Mesothelial cell of epicardium (in vitro differentiated cells): ENCODE measurements around the gene MCF2L2. TPM values are rescaled to one million over a fixed set of nuclear protein-coding genes. Genes with fewer than 3 reads are reported as not detected.
"Not testable (repeated sequence)": the region's sequence is repeated elsewhere in the genome, so short reads cannot be mapped to it uniquely, and the experiment has no call there.

Source experiments
- DNase-seq, 2 experiments: peaks; one replicate each; pipeline ENCODE4 v3.0.0; 2021; ENCODE audit warnings: low spot score in 2 of 2; ENCODE audit not compliant: unreplicated experiment in 2 of 2
- H3K27ac Mint-ChIP-seq: 2 replicates; pipeline ENCODE4 v1.8.0; 2021; ENCODE audit warnings: mixed read lengths
- H3K27me3 Mint-ChIP-seq: 2 replicates; pipeline ENCODE4 v1.8.0; 2021; ENCODE audit warnings: low read depth, mixed read lengths
- H3K36me3 Mint-ChIP-seq: 2 replicates; pipeline ENCODE4 v1.8.0; 2021; ENCODE audit warnings: mixed read lengths
- H3K4me1 Mint-ChIP-seq: 2 replicates; pipeline ENCODE4 v1.8.0; 2021; ENCODE audit warnings: mixed read lengths
- H3K4me3 Mint-ChIP-seq: 2 replicates; pipeline ENCODE4 v1.8.0; 2021; ENCODE audit warnings: mild to moderate bottlenecking, moderate library complexity, mixed read lengths
- H3K9me3 Mint-ChIP-seq: 2 replicates; pipeline ENCODE4 v1.8.0; 2021; ENCODE audit warnings: mixed read lengths
- total RNA-seq: library from RNA; stranded (reverse); gene quantifications from 3 replicates; pipeline ENCODE4 v1.2.1, GENCODE V29; 2021
- TF ChIP-seq, protein P1 (sequence below): fragments of 200-600 bp; sonication (generic); IDR thresholded peaks from one replicate; pipeline ENCODE4 v1.5.0; 2021; ENCODE audit warnings: antibody characterized with exemption; ENCODE audit not compliant: unreplicated experiment

MCF2L2 gene
- total RNA-seq, 1 donor from 2014 or later, result 3.4 TPM

DNA sequence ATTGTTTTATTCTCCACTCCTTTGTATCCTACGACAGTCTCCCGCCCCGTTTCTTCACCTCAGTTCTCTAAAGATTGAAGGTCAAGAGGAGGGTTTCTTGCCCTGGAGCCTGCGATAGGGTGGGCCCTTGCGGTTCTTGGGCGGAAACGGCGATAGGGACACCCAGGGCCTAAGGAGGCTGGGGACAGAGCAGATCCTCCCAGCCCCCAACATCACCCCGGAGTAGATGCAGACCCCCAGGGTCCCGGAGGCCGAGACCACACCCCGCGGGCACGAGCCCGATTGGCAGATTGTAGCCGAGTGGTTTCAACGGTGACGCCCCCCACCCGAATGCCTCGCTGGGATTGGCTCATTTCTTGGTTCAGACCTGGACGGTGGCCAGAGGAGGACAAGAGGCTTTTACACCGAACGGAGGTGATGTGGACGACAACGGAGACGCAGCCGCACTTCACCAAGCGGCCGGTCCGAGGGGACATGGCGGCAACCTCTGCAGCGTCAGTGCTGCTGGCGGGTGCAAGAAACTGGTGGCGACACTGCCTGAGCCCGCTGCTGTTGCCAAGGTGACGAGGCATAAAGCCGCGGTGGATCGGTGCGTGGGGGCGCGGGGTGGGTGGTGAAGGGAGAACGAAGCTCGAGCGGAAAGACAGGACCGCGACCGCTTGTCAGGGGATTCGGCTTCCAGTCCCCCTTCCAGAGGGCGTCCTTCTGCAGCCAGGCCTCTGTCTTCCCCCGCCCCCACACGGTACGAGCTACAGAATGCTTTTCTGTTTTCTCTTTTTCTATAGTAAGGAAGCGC is 19.0 kb upstream of the MCF2L2 start:
- H3K27ac Mint-ChIP-seq, result peak overlapping the region; percentile 96
- peak overlapping the region; percentile 97 for H3K4me3 Mint-ChIP-seq
- peak; percentile 75 to 87 for DNase-seq
- TF ChIP-seq, protein P1, sequence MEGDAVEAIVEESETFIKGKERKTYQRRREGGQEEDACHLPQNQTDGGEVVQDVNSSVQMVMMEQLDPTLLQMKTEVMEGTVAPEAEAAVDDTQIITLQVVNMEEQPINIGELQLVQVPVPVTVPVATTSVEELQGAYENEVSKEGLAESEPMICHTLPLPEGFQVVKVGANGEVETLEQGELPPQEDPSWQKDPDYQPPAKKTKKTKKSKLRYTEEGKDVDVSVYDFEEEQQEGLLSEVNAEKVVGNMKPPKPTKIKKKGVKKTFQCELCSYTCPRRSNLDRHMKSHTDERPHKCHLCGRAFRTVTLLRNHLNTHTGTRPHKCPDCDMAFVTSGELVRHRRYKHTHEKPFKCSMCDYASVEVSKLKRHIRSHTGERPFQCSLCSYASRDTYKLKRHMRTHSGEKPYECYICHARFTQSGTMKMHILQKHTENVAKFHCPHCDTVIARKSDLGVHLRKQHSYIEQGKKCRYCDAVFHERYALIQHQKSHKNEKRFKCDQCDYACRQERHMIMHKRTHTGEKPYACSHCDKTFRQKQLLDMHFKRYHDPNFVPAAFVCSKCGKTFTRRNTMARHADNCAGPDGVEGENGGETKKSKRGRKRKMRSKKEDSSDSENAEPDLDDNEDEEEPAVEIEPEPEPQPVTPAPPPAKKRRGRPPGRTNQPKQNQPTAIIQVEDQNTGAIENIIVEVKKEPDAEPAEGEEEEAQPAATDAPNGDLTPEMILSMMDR, result no peak
- peaks cover 6% of the 10 kb centered on the region for H3K27me3 Mint-ChIP-seq
- peaks cover 22% of the 10 kb centered on the region for H3K4me1 Mint-ChIP-seq
- peaks cover 22% of the 10 kb centered on the region for H3K9me3 Mint-ChIP-seq
- H3K36me3 Mint-ChIP-seq, result peaks cover 17% of the 10 kb centered on the region

DNA sequence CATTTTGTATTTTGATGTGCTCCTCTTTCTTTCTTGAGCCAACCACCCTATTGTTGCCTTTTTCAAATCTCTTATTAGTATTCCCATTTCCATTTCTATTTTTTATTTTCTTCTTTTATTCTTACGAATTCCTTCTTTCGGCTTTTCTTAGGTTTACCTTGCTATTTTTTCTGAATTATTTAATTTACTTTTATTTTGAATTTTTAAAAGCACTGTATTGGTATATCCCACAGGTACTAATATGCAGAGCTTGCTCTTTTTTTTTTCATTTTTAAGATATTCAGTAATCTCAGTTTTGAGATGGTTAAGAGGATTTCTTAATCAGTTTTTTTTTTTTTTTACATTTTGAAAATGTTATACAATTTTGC is 18.4 kb upstream of the MCF2L2 start:
- H3K36me3 Mint-ChIP-seq, result peaks cover 11% of the 10 kb centered on the region
- H3K4me1 Mint-ChIP-seq, result peaks cover 22% of the 10 kb centered on the region
- peaks cover 6% of the 10 kb centered on the region for H3K27me3 Mint-ChIP-seq
- TF ChIP-seq, protein P1, result no peak
- H3K9me3 Mint-ChIP-seq, result peaks cover 28% of the 10 kb centered on the region
- H3K27ac Mint-ChIP-seq, result peak overlapping the region; percentile 96
- no peak for DNase-seq
- H3K4me3 Mint-ChIP-seq, result peak overlapping the region; percentile 97

DNA sequence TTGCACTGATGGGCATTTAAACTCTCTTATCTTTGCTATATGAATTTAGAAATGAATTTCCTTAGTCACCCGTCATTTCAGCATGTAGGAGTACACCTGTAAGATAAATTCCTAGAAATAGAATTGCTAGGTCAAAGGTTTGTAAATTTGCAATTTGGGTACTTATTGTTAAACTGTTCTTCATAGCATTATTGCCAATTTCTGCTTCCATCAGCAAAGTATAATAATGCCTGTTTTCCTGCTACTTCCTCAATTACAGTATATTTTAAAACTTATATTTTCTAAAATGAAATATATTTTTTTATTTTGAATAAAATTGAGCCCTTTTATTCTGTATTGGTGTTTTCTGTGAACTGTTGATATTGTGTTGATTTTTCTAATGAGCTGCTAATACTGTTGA is 16.3 kb upstream of the MCF2L2 start:
- Mint-ChIP-seq H3K4me3 (no peak overlapping the region), H3K27me3 (peaks cover 11% of the 10 kb centered on the region), H3K27ac (no peak overlapping the region), H3K4me1 (peaks cover 17% of the 10 kb centered on the region), H3K36me3 (peaks cover 8% of the 10 kb centered on the region), H3K9me3 (peaks cover 39% of the 10 kb centered on the region)
- TF ChIP-seq, protein P1, result no peak
- DNase-seq, result no peak

DNA sequence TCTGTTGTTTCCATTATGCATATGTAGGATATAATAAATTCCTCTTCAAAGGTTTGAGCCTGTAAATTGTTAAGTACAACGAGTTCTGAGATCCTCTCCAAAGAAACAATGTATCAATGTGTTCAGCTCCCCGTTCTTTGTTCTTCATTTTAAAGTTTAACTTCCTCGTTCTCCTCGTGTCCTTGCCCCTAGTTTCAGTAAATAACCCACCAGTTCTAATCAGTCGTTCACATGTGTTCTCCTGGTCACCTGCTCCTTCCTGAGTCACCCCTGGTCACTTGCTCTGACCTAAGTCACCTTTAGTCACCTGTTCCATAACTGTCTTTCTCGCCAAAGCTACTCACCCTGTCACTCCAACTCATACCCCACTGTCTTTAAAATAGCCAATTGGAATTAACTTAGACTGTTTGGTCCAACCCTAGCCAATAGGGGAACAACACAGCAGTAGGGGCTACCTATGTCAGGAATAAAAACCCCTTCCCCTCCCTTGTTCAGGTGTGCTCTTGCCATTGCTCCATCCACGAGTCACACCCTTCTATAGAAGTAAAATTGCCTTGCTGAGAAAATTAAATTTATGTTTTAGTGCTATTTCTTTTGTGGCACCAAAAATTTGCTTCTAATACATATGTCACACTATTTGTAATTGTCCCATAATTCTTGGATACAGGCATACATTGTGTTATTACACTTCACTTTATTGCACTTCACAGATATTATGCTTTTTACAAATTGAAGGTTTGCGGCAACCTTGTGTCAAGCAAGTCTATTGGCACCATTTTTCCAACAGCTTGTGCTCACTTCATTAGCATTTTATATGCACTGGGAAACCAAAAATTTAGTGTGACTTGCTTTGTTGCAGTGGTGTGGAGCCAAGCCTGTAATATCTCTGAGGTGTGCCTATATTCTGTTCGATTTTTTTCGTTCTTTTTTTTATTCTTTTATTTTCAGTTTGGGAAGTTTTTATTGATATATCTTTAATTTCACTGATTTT is 15.3 kb upstream of the MCF2L2 start:
- TF ChIP-seq, protein P1, result no peak
- Mint-ChIP-seq H3K27me3 (peaks cover 14% of the 10 kb centered on the region), H3K4me1 (peaks cover 7% of the 10 kb centered on the region), H3K36me3 (peaks cover 8% of the 10 kb centered on the region), H3K4me3 (no peak overlapping the region), H3K27ac (no peak overlapping the region), H3K9me3 (peaks cover 43% of the 10 kb centered on the region)
- no peak for DNase-seq

DNA sequence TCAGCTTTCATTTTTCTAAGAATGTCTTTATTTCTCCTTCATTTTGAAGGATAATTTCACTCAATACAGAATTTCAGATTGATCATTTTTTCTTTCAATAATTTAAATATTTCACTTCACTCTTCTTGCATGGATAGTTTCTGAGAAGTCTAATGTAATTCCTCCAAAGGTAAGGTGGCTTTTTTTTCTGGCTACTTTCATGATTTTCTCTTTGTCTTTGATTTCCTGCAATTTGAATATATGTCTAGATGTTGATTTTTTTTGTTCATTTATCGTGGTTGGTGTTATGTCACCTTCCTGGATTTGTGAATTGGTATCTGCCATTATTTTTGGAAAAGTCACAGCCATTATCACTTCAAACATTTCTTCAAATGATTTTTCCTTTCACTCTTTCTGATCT is 14.6 kb upstream of the MCF2L2 start:
- H3K4me1 Mint-ChIP-seq, result peaks cover 2% of the 10 kb centered on the region
- H3K4me3 Mint-ChIP-seq, result no peak overlapping the region
- DNase-seq, result no peak
- H3K9me3 Mint-ChIP-seq, result peaks cover 43% of the 10 kb centered on the region
- TF ChIP-seq, protein P1, result no peak
- peaks cover 8% of the 10 kb centered on the region for H3K36me3 Mint-ChIP-seq
- H3K27ac Mint-ChIP-seq, result no peak overlapping the region
- peaks cover 14% of the 10 kb centered on the region for H3K27me3 Mint-ChIP-seq

DNA sequence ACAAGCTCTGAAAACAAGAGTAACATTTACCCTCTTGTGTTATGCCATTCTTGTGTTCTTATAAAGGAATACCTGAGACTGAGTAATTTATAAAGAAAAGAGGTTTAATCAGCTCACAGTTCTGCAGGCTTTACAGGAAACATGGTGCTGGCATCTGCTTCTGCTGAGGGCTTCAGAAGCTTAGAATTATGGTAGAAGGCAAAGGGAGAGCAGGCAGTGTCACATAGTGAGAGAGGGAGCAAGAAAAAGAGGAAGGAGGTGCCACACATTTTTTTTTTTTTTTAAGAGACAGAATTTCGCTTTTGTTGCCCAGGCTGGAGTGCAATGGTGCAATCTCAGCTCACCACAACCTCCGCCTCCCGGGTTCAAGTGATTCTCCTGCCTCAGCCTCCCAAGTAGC is 12.1 kb upstream of the MCF2L2 start:
- H3K27ac Mint-ChIP-seq, H3K4me3 Mint-ChIP-seq, H3K36me3 Mint-ChIP-seq, DNase-seq, H3K4me1 Mint-ChIP-seq: not testable (repeated sequence)
- Mint-ChIP-seq H3K27me3 (peaks cover 16% of the 10 kb centered on the region), H3K9me3 (peaks cover 43% of the 10 kb centered on the region)
